Fibroblast of pulmonary artery (primary cell): ENCODE data around the gene BCAS4.
"Not testable (repeated sequence)": the region's sequence is repeated elsewhere in the genome, so short reads cannot be mapped to it uniquely, and the experiment has no call there.

ENCODE experiments used
- DNase-seq: peaks from one replicate; pipeline ENCODE4 v3.0.0-alpha.2; 2010; ENCODE audit warnings: low read depth
- H3K4me3 ChIP-seq: replicated peaks from 2 replicates; pipeline ENCODE4 v1.5.1; 2011; ENCODE audit warnings: low read depth, mild to moderate bottlenecking, control low read depth, low read length, moderate library complexity
- CTCF ChIP-seq: IDR thresholded peaks from 2 replicates; pipeline ENCODE4 v1.5.1; 2011; ENCODE audit warnings: mild to moderate bottlenecking, control low read depth, low read length, inconsistent platforms; ENCODE audit errors: missing control alignments

BCAS4 gene

GRCh38 chr20:50754420-50754819 lies 40.4 kb upstream of the BCAS4 start:
- no peak for TF ChIP-seq CTCF
- no peak for DNase-seq
- no peak overlapping the region for H3K4me3 ChIP-seq

GRCh38 chr20:50756447-50756846 lies 38.4 kb upstream of the BCAS4 start:
- no peak for TF ChIP-seq CTCF
- no peak overlapping the region for H3K4me3 ChIP-seq
- DNase-seq = no peak

GRCh38 chr20:50758469-50758868 lies 36.4 kb upstream of the BCAS4 start:
- TF ChIP-seq CTCF = no peak
- DNase-seq = no peak

GRCh38 chr20:50758992-50759391 lies 35.9 kb upstream of the BCAS4 start:
- DNase-seq = no peak
- H3K4me3 ChIP-seq = no peak overlapping the region
- TF ChIP-seq CTCF = no peak

More at GRCh38 chr20:50758469-50758868, 36.4 kb upstream of the BCAS4 start:
- H3K4me3 ChIP-seq = no peak overlapping the region

GRCh38 chr20:50759678-50760077 lies 35.2 kb upstream of the BCAS4 start:
- TF ChIP-seq CTCF = no peak
- H3K4me3 ChIP-seq = no peak overlapping the region
- no peak for DNase-seq

GRCh38 chr20:50762045-50762422 lies 32.8 kb upstream of the BCAS4 start:
- TF ChIP-seq CTCF = no peak
- DNase-seq = peak; percentile 36
- no peak overlapping the region for H3K4me3 ChIP-seq

GRCh38 chr20:50762435-50763220 lies 32.2 kb upstream of the BCAS4 start:
- no peak overlapping the region for H3K4me3 ChIP-seq
- DNase-seq = peak; percentile 56
- TF ChIP-seq CTCF = no peak

GRCh38 chr20:50763550-50764458 lies 31.1 kb upstream of the BCAS4 start:
- H3K4me3 ChIP-seq, DNase-seq: not testable (repeated sequence)

- not testable (repeated sequence) for H3K4me3 ChIP-seq
Measured at GRCh38 chr20:50765251-50765650, 29.6 kb upstream of the BCAS4 start.

More at GRCh38 chr20:50765251-50765650, 29.6 kb upstream of the BCAS4 start:
- DNase-seq = not testable (repeated sequence)
